ENCODE results near the gene RNF182. TPM values are rescaled to one million over a fixed set of nuclear protein-coding genes. Genes with fewer than 3 reads are reported as not detected.

Gene RNF182
- total and polyA plus RNA-seq, 2 experiments from 2014 or later: 1.8 to 2.7 TPM

- no peak overlapping the region for H2AFZ ChIP-seq
- no peak overlapping the region for H3K9ac ChIP-seq
- no peak overlapping the region for H3K4me3 ChIP-seq
- no peaks in the 10 kb centered on the region for H3K36me3 ChIP-seq (ENCODE audit: low read depth)
- H3K27me3 ChIP-seq (replicated peaks; ENCODE audit: insufficient read depth): no peaks in the 10 kb centered on the region
- in situ Hi-C loops (cut with MboI): no loop called here
- no peaks in the 10 kb centered on the region for H3K9me2 ChIP-seq (ENCODE audit: insufficient read depth)
- no peak for TF ChIP-seq EZH2phosphoT487 (IDR thresholded peaks at IDR 0.05; ENCODE audit: insufficient read depth, low read depth)
- no peaks in the 10 kb centered on the region for H3F3A ChIP-seq (ENCODE audit: insufficient read depth)
- peaks cover 6% of the 10 kb centered on the region; the same call in 1 of the 2 replicates for H3K4me1 ChIP-seq (ENCODE audit: insufficient read depth)
- 82 to 83% methylated on average over 8 of the region's 8 CpGs for WGBS, 2 experiments (ENCODE audit: low coverage in 1 of 2, low lambda C conversion rate in 2 of 2, missing lambda C conversion rate in 2 of 2)
- no peaks in the 10 kb centered on the region for H3K79me2 ChIP-seq (ENCODE audit: insufficient read depth)
- no peaks in the 10 kb centered on the region for H4K20me1 ChIP-seq (ENCODE audit: insufficient read depth)
- H3K4me2 ChIP-seq (ENCODE audit: unreplicated experiment): no peak overlapping the region
- H3K9me3 ChIP-seq (ENCODE audit: low read depth): no peaks in the 10 kb centered on the region
- no peak for DNase-seq
- no peak overlapping the region for H3K27ac ChIP-seq
These were observed 11.3 kb upstream of the RNF182 start for GRCh38 chr6:13913226-13914001.

GRCh38 chr6:13914351-13914750 lies 10.4 kb upstream of the RNF182 start:
- no peak overlapping the region for H2AFZ ChIP-seq
- H3K4me1 ChIP-seq (ENCODE audit: insufficient read depth): peaks cover 6% of the 10 kb centered on the region; the same call in 1 of the 2 replicates
- no peaks in the 10 kb centered on the region for H3K9me2 ChIP-seq (ENCODE audit: insufficient read depth)
- H3F3A ChIP-seq (ENCODE audit: insufficient read depth): no peaks in the 10 kb centered on the region
- TF ChIP-seq EZH2phosphoT487 (IDR thresholded peaks at IDR 0.05; ENCODE audit: insufficient read depth, low read depth) (no peak), EZH2 (IDR thresholded peaks at IDR 0.05; ENCODE audit: insufficient read depth, poor library complexity, severe bottlenecking) (no peak)
- no peaks in the 10 kb centered on the region for H3K79me2 ChIP-seq (ENCODE audit: insufficient read depth)
- no peak overlapping the region for H3K4me2 ChIP-seq (ENCODE audit: unreplicated experiment)
- H3K27me3 ChIP-seq (replicated peaks; ENCODE audit: insufficient read depth): no peaks in the 10 kb centered on the region
- WGBS, 2 experiments (ENCODE audit: low coverage in 1 of 2, low lambda C conversion rate in 2 of 2, missing lambda C conversion rate in 2 of 2): 50 to 55% methylated on average over 2 of the region's 2 CpGs
- no peaks in the 10 kb centered on the region for H3K9me3 ChIP-seq (ENCODE audit: low read depth)
- no peak for DNase-seq
- no peak overlapping the region for H3K9ac ChIP-seq
- H3K27ac ChIP-seq: no peak overlapping the region
- H3K4me3 ChIP-seq: no peak overlapping the region
- no peaks in the 10 kb centered on the region for H3K36me3 ChIP-seq (ENCODE audit: low read depth)
- in situ Hi-C loops (cut with MboI): no loop called here
- H4K20me1 ChIP-seq (ENCODE audit: insufficient read depth): no peaks in the 10 kb centered on the region

GRCh38 chr6:13915561-13916229 lies 9.1 kb upstream of the RNF182 start:
- whole genome bisulfite sequencing, 2 experiments (ENCODE audit: low coverage in 1 of 2, low lambda C conversion rate in 2 of 2, missing lambda C conversion rate in 2 of 2): 89 to 94% methylated on average over 3 of the region's 3 CpGs
- peaks cover 6% of the 10 kb centered on the region; the same call in 1 of the 2 replicates for H3K4me1 ChIP-seq (ENCODE audit: insufficient read depth)
- H3K27me3 ChIP-seq (replicated peaks; ENCODE audit: insufficient read depth): no peaks in the 10 kb centered on the region
- no peak overlapping the region for H3K4me3 ChIP-seq
- TF ChIP-seq EZH2 (IDR thresholded peaks at IDR 0.05; ENCODE audit: insufficient read depth, poor library complexity, severe bottlenecking): no peak
- TF ChIP-seq EZH2phosphoT487 (IDR thresholded peaks at IDR 0.05; ENCODE audit: insufficient read depth, low read depth): no peak
- no peaks in the 10 kb centered on the region for H3K79me2 ChIP-seq (ENCODE audit: insufficient read depth)
- DNase-seq: no peak
- no peaks in the 10 kb centered on the region for H4K20me1 ChIP-seq (ENCODE audit: insufficient read depth)
- in situ Hi-C loops (cut with MboI): no loop called here
- H3K27ac ChIP-seq: no peak overlapping the region
- no peaks in the 10 kb centered on the region for H3K9me2 ChIP-seq (ENCODE audit: insufficient read depth)
- H3K36me3 ChIP-seq (ENCODE audit: low read depth): no peaks in the 10 kb centered on the region
- no peaks in the 10 kb centered on the region for H3K9me3 ChIP-seq (ENCODE audit: low read depth)
- H2AFZ ChIP-seq: no peak overlapping the region
- no peak overlapping the region for H3K4me2 ChIP-seq (ENCODE audit: unreplicated experiment)
- no peaks in the 10 kb centered on the region for H3F3A ChIP-seq (ENCODE audit: insufficient read depth)
- H3K9ac ChIP-seq: no peak overlapping the region

GRCh38 chr6:13916230-13916944 lies 8.4 kb upstream of the RNF182 start:
- Histone ChIP-seq H3K9ac (no peak overlapping the region), H3K27me3 (replicated peaks; ENCODE audit: insufficient read depth) (no peaks in the 10 kb centered on the region), H3K4me1 (ENCODE audit: insufficient read depth) (peaks cover 6% of the 10 kb centered on the region; the same call in 1 of the 2 replicates), H3K9me3 (ENCODE audit: low read depth) (no peaks in the 10 kb centered on the region), H3K9me2 (ENCODE audit: insufficient read depth) (no peaks in the 10 kb centered on the region), H3F3A (ENCODE audit: insufficient read depth) (no peaks in the 10 kb centered on the region), H3K4me2 (ENCODE audit: unreplicated experiment) (no peak overlapping the region), H2AFZ (no peak overlapping the region), H3K4me3 (no peak overlapping the region), H3K79me2 (ENCODE audit: insufficient read depth) (no peaks in the 10 kb centered on the region), H3K27ac (no peak overlapping the region), H4K20me1 (ENCODE audit: insufficient read depth) (no peaks in the 10 kb centered on the region), H3K36me3 (ENCODE audit: low read depth) (no peaks in the 10 kb centered on the region)
- in situ Hi-C loops (cut with MboI): no loop called here
- TF ChIP-seq EZH2 (IDR thresholded peaks at IDR 0.05; ENCODE audit: insufficient read depth, poor library complexity, severe bottlenecking) (no peak), EZH2phosphoT487 (IDR thresholded peaks at IDR 0.05; ENCODE audit: insufficient read depth, low read depth) (no peak)
- peak; percentile 75 for DNase-seq
- 93 to 95% methylated on average over 5 of the region's 5 CpGs for WGBS, 2 experiments (ENCODE audit: low coverage in 1 of 2, low lambda C conversion rate in 2 of 2, missing lambda C conversion rate in 2 of 2)

All from GM23248 (cell line).